ENCODE measurements around the gene SRP54.
A peak's percentile ranks its signal among the peaks of the same experiment; 100 is the strongest.
"Not testable (repeated sequence)": the region's sequence is repeated elsewhere in the genome, so short reads cannot be mapped to it uniquely, and the experiment has no call there.

The SRP54 gene

GRCh38 chr14:34982421-34983147 is at the start of gene SRP54:
TSS of gene SRP54 (plus strand) at chr14:34982992. CDS start at chr14:34996710, 13,718 bp downstream.
- peak; percentile 100 for DNase-seq

- DNase-seq, result no peak
Measured at GRCh38 chr14:34933301-34933700, 49.5 kb upstream of the SRP54 start.

DNA sequence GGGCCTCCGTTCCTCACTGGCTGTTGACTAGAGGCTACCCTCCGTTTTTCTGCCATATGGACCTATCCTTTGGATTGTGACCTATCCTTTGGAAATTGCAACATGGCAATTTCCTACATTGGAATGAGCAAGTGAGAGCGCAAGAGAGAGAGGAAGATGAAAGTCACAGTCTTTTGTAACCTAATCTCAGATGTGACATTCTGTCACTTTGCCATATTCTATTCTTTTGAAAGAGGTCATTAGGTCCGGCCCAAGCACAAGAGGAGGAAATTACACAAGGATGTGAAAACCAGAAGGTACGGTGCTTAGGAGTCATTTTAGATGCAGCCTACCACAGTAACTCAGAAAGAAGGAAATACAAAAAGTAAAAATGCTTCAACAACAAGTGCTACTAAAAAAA is 47.3 kb upstream of the SRP54 start:
- DNase-seq, result no peak

GRCh38 chr14:34937442-34937841 is 45.4 kb upstream of the SRP54 start:
- DNase-seq, result no peak

- no peak for DNase-seq
Measured at GRCh38 chr14:34937876-34938275, 44.9 kb upstream of the SRP54 start.

- DNase-seq, result no peak
Measured at GRCh38 chr14:34943506-34943905, 39.3 kb upstream of the SRP54 start.

DNA sequence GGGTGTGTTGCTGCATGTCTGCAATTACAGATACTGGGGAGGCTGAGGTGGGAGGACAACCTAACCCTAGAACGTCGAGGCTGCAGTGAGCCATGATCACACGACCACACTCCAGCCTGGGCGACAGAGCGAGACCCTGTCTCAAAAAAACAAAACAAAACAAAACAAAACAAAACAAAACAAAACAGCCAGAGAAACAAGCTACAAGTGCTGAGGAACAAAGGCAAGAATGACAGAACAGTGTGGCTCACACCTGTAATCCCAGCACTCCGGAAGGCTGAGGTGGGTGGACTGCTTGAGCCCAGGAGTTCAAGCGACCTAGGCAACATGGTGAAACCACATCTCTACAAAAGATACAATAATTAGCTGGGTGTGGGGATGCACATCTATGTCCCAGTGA is 38.0 kb upstream of the SRP54 start:
- no peak for DNase-seq

GRCh38 chr14:34946699-34947098 is 36.1 kb upstream of the SRP54 start:
- no peak for DNase-seq

DNA sequence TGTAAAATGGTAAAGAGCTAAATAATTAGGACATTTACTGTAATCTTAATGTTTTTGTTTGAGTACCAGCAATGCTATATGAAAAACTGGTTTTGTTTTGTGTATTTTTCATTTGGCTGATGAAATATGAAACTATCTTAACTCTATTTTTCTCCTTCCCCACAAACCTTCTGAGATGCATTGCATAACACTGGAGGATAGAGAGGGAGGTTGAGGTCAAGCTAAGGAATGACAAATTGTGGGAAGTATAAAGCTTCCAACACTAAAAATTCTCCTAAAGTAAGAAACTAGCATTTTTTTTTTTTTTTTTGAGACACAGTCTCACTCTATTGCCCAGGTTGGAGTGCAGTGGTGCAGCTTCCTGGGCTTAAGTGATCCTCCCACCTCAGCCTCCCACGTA is 31.5 kb upstream of the SRP54 start:
- no peak for DNase-seq

GRCh38 chr14:34956931-34957330 is 25.9 kb upstream of the SRP54 start:
- DNase-seq, result no peak

- no peak for DNase-seq
Measured at GRCh38 chr14:34957771-34958286, 25.0 kb upstream of the SRP54 start.

DNA sequence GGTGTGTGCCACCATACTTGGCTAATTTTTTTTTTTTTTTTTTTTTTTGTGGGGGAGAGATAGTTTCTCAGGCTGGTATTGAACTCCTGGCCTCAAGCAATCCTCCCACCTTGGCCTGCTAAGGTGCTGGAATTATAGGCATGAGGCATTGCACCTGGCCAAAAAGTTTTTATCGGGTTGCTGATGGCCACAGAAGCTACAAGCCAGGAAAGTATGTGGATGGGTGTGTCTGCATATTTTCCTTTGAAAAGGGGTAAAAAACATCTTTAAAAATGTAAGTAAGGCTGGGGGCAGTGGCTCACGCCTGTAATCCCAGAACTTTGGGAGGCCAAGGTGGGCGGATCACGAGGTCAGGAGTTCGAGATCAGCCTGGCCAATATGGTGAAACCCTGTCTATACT is 20.7 kb upstream of the SRP54 start:
- DNase-seq, result not testable (repeated sequence)

DNA sequence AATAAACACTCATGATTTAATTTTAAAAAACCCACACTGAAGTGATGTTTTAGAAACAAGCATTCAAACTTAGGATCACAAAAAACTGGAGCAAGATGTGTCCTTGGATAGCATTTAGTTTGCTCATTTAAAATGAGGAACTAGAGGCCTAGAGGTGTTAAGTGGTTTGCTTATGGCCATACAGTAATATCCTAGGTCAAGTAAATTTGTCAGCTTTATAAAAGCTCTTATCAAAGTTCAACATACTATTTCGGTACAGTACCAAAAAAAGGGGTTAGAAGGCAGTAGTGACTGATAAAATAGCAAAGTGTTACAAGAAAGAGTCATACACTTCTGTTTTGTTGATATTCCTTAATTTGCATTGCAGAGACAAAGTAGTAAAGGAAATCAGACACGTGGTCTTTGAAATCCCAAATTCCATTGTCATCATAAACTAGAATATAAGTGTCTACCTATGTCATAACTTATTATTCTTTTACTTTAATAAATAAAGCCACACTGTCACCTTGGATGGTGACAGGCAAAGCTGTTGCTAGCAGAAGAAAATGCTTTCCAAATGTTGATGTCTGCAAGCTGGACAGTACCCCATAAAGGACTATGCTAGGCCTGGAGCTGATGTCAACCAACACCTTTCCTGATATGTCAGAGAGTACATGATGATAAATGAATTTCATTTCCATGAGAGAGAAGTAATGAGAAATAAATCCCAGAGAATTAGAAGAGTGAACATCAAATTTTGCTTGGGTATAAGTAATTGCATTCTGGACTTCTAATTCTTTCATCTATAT is 17.6 kb upstream of the SRP54 start:
- no peak for DNase-seq

GRCh38 chr14:34965912-34966311 is 16.9 kb upstream of the SRP54 start:
- DNase-seq, result no peak

GRCh38 chr14:34966413-34966812 is 16.4 kb upstream of the SRP54 start:
- DNase-seq, result no peak

DNA sequence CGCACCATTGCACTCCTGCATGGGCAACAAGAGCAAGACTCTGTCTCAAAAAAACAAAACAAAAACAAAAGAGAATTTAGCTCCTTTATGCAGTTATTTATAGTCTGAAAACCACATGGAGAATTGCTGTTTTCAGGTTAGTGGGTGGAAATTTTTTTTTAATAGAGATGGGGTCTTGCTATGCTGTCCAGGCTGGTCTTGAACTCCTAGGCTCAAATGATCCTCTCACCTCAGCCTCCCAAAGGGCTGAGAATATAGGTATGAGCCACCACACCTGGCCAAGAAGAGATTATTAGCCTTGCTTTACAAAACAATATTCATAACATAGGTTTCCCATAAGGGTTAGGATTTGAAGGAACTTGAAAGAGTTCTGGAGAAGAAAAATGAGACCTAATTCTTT is 12.1 kb upstream of the SRP54 start:
- no peak for DNase-seq

DNA sequence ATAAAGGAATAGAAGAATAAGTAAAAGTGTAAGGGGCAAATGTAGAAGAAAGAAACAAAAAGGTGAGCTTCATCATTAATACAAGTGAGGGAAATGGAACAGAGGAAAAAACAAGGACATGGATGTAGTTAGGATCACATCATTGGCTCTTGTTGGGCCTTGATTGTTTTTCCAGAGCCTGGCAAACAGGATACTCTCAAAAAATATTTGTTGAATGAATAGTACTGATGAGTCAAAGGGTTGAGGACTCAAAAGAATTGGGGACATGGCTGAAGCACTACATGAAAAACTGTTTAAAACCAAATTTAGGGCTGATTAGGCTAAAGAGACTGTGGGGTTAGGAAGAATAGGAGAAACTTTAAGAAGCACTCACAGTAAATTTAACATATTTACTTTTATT is 11.4 kb upstream of the SRP54 start:
- DNase-seq, result no peak

DNA sequence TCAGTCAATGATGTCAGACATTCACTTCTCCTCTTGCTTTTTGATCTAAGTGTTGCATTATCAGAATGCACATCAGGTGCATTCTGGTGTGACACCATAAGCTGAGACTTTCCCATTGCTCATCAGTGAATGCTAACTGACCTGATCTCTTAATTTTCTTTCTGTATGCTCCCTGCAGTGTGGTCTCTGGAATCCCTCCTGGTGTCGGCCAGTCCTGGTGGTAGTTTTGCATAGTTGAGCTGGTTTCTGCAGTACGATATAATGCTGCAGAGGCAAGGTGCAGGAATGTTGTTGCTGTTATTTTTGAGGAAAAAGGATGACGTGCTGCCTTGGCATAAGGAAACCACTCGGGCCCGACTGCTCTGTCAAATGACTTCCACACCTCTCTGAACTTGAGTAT is 11.0 kb upstream of the SRP54 start:
- no peak for DNase-seq

DNA sequence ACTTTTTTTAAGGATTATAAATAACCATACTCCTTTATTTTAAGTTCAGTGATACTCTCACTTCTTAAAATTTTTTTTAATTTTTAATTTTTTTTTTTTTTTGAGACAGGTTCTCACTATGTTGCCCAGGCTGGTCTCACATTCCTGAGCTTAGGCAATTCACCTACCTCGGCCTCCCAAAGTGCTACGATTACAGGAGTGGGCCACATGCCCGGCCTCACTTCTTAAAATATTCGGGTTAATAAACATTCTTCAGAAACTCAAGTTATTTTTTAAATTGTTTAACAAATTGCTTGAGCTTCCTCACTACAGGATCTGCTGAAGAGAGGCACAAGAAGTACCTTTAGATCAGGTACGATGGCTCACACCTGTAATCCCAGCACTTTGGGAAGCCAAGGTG is 4.3 kb upstream of the SRP54 start:
- no peak for DNase-seq

DNA sequence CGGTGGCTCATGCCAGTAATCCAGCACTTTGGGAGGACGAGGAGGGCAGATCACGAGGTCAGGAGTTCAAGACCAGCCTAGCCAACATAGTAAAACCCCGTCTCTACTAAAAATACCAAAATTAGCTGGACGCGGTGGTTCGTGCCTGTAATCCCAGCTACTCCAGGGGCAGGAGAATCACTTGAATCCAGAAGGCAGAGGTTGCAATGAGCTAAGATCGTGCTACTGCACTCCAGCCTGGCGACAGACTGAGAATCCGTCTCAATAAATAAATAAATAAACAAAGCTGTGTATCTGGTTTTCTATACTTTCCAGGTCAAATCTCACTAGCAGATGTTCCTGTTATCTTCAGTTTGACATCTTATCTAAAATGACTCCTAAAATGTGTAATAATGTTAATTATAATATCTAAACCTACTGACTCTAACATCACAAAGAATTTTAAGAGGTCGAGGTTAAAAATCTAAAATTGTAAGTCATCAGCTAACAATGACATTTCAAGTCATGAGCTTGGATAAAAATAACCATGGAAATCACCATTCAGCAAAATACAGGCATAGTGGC is 2.4 kb upstream of the SRP54 start:
- no peak for DNase-seq

DNA sequence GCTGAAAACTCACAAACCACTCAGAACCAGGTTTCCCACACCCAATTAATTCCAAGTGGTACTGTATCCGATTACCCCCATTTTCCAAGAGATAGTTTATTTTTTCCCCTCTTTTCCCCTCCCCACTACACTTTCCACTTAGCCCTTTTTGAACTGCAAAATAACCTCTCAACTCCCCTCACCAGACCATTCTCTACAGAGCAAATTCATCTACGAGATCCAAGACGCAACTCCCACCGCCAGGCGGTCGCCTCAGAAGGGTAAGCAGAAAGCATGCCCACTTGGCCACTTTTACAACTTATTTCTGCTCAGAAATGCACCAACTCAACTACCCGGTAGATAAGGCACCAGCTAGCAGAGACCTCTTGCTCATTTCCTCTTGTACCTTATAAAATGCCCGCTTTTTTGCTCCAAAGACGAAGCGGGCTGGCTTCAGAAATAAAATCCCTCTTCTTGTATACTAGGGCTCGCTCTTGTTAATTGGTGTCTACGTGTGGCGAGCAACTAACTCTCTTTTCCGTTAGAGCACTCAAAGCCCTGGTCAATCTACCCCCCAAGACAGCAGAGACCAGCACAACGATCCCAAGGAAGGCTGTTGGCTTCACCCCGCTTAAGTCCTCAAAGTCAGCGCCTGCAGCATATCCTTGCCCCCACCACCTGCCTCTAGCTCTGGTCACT is 910 bp upstream of the SRP54 start:
- DNase-seq, result peak; percentile 56

- no peak for DNase-seq
Measured at GRCh38 chr14:34983148-34983760, 462 bp downstream of the SRP54 start.

GRCh38 chr14:34983786-34984185 is 994 bp downstream of the SRP54 start:
- no peak for DNase-seq

Data from stimulated activated CD4-positive, alpha-beta T cell treated with anti-CD3 and anti-CD28 coated beads, Interleukin-15, amount 100 ng/mL, for 24 hours (primary cell).